HG03108 (cell line): ENCODE measurements around the gene UNC5A.
A peak's percentile ranks its signal among the peaks of the same experiment; 100 is the strongest.

Source experiments
- ATAC-seq: cut with Tn5 transposase; IDR thresholded peaks from one replicate; pipeline ENCODE4 v1.9.1; 2021; ENCODE audit warnings: moderate library complexity; ENCODE audit not compliant: unreplicated experiment

UNC5A gene

DNA sequence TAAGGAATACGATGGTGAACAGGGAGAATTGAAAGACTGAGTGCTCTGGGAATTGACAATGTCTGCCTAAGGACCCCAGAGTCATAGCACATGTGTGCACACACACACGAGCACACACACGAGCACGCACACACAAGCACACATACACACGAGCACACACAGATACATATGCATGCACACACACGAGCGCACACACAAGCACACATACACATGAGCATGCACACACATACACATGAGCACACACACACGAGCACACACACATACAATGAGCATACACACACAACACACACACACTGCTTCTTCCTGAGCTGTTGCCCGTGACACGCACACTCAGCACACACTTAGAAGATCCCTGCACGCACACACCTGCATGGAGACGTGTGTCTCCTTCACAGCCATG, 10.9 kb upstream of the UNC5A start:
- no peak for ATAC-seq

DNA sequence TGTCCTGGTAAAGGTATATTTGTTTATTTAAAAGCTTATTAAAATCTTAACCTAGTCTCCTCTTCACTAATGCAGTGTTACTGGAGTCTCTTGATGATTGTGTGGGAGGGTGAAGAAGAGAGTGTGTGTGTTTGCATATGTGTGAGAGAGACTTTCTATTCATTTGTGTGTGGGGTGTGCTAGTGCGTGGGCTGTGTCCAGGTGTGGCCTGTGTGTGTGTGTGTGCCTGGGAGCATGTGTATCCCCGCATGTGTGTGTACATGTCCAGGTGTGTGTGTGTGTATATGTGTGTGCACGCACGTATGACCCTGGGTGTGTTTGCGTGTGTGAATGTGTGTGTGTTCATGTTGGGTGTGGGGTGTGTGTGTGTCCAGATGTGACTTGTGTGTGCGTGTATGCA, 10.3 kb upstream of the UNC5A start:
- no peak for ATAC-seq

DNA sequence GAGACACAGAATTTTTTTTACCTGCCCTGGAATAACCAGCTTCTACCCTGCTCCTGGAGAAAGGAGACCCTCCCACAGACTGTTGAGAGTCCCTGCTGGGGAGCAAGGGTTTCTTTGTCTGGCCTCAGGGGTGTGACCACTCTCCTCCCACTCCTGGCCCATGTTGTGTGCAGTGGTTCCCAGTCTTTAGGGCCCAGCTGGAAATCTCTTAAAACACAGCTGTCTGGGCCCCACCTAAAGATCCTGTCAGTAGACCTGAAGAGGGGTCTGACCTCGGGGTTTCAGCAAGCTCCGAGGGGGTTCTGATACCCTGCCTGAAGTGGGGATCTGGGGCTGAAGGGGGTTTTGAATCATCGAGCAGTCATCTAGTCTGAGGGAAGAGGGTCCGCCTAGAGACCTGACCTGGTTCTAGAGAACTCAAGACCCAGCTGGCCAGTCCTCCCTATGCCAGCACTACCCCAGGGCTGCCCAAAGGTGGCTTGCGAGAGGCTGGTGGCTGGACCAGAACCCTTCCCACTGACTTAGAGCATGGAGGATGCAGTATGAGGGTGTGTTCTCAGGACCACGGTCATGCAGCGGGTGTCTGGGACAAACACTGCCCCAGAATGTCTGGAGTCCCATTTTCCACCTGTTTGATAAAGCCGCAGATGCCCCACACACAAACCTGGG, 8.1 kb upstream of the UNC5A start:
- no peak for ATAC-seq

DNA sequence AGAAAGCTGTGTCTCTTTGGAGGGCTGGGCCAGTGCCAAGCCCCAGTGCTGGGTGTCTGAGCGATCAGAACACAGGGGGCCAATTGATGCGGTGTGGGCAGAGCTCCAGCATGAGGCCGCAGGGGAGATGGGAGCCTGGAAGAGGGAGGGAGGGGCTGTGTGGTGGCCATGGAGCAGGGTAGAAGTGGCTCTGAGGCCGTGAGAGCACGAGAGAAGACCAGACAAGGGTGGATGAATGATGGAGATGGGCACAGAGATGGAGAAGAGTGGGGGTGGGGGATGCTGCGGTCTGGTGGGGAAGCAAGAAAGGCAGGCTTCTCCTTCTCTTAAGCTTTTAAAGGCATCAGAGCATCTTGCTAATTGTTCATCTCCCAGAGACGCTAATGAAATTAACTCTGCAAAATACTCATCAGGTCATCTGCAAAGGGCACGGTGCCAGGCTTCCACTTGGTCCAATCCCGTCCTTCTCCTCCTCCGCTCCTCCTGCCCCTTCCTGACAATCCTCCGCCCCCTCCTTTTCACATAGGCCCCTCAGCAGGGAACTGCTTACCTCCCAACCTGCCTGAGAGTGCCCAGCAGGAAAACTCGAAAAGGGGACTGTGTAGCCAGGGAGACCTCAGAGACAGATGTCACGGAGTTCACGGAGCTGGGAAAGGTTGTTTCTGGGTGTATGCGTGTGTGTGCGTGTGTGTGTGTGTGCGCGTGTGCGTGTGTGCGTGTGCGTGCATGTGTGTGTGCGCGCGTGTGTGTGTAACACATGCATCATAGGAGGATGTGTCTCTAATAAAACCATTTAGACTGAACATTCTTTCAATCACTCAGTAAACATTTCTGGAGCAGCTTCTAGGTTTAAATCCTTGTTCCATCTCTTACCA, 7.1 kb upstream of the UNC5A start:
- ATAC-seq = no peak

DNA sequence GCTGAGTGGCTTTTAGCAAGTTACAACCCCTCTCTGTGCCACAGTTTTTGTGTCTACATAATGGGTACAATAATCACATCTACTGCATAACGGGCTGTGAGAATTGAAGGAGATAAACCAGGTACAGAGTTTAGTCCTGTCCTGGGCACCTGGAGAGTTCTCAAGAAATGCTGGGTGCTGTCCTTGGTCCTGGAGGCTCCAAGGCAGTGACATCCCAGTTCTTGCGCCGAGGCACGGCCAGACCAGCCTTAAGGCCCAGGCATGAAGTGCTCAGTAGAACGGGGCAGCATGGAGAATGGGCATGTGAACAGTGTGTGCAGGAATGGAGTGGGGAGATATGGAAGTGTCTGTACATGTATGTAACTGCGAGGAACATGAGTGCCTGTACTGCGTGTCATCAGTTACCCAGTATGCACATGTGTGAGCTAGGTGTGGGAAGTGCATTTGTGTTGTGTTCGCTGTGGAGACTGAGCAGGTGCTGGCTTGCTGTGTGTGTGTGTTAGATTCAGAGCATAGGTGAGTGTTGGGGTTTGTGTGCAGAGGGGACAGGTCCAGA, 6.3 kb upstream of the UNC5A start:
- ATAC-seq = no peak

DNA sequence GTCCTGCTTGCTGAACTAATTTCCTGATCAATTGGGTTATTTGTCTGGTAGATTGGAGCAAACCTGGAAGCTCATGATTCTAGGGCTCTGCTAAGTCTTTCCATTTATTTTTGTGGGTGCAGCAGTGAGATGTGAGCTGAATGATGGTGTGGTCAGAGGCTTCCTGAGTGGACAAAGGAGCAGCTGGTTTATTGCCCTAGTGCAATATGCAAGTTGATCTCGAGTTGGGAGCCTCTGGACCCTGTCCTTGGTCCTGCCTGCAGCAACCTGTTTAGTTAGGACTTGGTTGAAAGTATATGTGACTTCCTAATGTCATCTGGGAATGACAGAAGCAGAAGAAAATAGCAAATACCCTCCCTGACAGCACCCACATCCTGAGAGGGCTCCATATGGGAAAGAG, 4.2 kb upstream of the UNC5A start:
- ATAC-seq = no peak

DNA sequence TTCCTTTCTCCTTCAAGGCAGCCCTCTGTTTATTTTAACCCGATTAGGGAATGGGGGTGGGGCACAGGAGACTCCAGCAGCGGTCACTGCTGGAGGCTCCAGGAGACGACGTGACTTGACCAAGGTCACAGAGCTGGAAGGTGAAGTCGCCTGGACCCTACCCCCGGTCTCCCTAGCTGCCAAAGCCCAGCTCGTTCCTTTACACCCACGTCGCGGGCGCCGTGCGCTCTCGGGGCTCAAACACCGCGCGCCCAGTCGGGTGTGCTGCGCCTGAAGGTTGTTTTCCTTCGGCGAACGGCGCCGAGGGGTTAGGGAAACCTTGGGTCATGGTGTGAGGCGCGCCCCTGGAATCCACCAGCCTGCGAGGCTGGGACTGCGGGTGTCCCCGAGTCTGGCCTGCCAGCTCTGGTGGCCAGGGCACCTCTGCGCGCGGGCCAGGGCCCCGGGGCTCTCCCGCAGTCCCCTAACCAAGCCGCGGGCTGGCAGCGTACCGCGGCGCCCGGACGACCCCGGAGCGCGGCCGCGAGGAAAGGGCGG, 747 bp upstream of the UNC5A start:
- no peak for ATAC-seq

DNA sequence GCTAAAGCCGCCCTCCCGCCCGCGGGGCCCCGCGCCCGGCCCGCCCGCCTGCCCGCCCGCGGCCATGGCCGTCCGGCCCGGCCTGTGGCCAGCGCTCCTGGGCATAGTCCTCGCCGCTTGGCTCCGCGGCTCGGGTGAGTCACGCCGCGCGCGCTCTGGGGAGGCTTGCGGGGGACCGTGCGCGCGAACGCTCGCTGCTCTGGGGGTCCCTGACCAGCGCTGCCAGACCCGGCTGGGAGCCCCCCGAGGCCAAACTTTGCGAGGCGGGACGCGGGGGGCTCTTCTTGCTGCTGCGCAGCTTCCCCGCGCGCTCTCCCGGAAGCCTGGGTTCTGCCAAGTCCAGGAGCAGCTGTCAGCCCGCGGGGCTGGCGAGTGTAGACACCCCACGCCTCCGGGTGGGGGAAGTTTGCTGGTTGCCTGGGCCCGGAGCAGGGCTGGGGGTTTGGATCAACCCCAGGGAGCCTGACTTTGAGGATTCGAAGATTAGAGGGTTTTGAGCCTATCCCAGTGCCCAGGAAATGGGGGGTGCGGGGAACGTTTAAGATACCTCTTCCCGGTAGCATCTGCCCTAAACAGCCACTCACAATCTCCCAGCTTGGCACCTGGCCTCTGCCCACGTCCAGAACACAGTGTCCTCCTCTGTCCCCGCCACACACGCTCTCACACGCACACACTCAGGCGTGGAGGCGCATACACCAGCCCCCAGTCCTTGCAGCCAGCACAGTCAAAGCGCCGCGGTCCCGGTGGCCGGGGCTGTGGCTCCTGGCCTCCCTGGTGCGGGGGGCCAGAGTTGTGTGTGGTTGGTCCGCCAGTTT, 535 bp downstream of the UNC5A start:
- ATAC-seq = no peak

DNA sequence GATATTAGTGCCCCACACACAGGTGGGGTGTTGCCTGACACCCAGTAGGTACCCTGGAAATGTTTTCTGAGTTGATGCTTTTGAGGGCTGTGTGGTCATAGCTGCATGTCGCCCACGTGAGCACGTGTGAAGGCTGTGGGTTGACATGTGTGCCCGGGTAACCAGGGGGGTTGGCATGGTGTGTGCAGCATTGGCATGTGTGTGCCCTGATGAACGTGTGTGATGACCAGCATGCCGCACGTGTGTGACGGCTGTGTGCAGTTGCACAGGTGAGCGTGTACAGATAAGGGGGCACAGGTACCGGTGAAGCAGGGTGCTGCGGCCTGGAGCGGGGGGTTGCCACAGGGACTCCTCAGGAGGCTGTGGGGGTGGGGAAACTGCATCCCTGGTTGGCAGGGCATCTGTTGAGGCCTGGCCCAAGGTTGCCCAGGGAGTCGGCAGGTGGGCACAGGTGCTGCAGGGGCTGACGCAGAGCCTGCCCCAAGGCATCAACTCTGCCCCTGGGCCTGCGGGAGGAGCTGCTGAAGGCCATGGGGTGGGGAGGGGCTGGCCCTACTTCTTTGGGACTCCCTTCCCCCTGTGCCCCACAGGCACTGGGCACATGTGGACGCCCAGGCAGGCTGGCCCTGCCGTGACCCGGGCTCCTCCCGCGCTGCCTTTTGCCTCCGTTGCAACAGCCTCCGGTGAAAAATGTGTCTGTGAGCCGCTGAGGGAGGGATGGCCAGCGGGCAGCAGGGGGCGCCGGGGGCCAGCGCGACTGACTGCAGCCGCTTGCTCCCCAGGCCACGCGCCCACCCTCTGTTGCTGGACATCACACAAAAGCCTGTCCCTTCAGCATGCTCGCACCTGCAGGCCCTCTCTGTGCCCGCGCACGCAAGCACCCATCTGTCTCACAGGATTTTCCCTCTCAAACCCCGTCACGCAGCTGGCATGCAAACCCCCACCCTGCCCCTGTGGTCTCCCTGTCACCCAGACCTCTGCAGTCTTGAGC, 2.2 kb downstream of the UNC5A start:
- ATAC-seq = no peak

DNA sequence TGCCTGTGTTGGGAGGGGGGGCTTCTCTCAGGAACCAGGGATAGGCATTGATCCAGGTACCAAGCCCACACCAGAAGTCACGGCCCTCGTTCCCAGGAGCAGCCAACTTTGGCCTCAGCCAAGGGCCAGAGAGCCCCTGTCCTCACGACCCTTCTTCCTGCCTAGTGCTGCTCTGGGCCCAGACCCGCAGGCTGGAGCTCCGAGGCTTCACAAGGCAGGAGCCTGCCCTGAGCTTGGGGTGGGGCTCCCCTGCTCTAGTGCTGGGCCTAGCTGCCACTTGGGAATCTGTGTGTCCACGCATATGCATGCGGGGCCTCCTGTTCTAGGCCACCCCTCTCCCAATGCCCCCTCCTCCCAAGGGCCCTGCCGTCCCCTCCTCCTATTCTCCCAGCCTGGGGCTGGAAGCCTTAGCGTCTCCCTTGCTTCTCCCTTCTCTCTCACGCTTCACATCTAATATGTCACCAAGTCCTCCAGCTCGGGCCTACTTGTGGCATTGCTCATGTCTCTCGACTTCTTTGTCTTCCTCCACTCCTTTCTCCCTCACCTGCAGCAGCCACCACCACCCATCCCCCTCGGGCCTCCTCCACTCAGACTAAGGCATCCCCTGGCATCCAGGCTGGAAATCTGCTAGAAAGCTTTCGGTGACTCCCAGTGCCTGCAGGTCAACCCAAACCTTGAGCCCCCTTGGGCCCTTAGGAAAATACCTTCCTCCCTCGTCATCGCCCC, 3.4 kb downstream of the UNC5A start:
- no peak for ATAC-seq

DNA sequence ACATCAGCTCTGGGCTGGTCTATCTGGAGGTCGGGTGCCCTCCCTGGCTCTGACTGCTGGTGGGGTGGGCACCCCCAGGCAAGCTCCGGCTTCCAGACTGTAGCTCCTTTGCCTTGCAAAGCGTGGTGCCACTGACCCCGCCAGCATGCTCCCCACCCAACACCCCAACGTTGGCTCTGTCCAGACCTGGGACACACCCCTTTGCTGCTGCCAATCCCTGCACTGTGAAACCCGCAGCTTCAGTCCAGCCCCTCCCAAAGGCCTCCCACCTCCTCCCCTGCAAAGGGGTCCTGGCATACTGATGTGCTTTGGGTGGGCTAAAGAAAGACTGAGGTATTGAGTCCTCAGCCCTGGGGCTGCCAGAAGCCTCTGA, 3.9 kb downstream of the UNC5A start:
- ATAC-seq = no peak

DNA sequence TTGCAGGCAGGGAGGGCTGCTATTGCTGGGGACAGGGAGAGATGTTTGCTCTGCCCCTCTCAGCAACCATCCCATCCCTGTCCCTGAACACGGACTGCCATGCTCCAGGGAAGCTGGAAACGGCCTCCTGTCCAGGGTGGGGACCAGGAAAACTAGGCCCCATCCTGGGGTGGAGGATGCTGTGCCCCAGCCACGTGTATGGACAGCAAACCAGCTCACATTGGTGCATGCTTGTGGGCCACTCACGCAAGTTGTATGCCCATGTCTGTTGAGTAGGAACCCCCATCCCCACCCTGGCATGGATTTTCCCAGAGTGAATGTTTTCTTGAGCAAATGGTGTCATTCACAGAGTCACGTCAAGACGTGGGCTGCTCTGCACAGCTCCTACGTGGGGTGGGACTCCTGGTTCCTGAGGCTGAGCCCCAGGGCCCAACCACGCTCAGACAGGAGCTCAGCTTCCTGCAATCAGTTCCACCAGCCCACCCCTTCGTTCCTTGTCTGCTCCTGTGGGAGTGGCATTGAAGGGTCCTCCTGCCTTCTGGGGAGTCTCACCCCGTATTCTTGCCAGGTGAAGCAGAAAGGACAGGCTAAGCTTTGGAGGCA, 4.6 kb downstream of the UNC5A start:
- no peak for ATAC-seq

DNA sequence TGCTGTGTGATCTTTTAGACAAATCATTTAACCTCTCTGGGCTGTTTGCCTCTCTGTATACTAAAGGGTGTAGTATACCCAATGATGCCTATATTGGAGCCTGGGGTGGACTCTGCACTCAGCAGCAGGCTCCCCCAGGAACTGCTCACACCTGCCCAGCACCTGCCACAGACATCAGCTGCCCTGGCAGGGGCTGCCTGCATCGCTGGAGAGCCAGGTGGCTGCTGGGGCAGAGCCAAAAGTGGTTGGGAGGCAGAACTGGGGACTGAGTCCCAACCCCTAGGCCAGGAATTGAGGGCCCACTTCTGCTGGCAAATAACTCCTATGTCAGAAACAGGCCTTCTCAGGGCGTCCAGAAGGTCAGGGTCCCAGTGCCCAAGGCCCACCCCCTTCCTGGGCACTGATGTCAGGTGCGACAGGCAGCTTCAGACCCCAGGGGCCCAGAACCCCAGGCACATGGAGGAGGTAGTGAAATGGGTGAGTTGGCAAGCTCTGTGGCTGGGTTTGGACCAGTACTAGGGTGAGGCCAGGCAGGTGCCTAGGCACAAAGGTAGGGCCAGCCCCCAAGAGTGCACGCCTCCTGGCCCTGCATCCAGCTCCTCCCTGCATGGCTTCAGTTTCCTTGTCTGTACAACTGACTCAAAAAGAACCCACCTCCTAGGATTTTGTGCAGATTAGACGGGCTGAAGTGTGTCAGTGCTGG, 5.8 kb downstream of the UNC5A start:
- ATAC-seq = no peak

DNA sequence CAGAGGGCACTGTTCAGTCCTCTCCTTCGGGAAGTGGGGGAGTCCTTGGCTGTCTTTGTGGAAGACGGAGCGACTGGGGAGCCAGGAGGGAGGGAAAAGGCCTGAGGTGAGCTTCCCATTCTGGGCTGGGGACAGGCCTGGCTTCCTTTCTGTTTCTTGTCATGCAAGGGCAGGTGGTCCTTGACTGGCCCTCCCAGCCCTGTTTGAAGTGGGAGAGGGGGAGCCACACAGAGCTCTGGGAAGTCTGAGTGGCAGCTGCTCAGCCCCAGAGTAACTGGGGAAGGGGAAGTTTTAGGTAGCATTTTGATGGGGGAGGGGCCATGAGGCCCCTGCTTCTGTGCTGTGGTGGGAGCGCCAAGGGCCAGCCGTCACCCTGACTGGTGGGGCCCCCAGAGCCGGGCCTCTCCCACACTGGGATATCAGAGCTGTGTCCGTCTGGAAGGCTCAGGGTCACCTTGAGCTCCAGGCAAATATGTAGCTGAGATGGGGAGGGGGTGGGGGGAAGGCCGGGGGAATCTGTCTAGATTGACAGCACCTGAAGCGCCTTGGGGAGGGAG, 6.5 kb downstream of the UNC5A start:
- ATAC-seq = no peak

DNA sequence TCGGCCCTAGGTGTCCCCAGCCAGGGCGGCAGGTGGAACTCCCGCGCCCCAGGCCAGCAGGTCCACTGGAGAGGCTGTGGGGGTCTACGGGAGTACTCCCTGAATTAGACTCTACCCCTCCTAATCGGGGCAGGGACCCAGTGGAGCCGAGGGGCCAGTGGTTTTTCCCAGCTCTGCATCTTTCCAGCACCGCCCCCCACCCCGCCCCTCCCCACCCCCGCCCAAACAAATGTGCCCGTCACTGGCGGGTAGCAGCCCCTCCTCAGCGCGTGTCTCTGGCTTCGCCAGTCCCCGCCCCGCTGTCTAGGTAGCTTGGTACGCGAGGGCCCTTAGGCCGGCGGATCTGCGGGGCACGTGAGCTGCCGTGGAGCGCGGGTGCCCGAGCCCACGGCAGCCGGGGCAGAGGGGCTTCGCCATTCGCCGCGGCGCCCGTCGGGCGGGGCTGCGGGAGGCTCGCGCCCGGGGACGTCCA, 7.0 kb downstream of the UNC5A start:
- ATAC-seq = no peak

DNA sequence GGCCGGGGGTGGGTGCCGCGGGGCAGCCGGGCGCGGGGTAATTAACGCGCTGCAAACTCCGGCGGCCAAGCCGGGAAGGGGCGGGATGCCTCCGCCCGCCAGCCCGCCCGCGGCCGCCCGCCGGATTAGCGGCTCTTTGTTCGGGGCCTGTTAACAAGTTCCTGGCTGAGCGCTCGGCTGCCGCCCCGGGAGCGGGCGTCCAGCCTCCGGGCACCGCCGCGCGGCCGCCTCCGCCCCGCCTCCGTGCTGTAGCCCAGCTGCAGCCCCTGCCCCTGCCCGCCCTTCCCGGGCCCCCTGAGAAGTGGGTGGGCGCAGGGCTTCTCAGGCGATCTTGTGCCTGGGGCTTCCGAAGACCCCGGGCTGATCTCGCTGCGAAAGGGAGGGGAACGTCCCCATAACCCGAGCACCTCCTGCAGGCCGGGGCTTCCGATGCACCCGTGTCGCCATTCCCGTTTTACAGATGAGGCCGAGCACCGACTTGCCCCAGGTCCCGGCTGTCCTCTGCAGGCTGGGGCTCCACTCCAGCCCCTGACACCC, 7.5 kb downstream of the UNC5A start:
- ATAC-seq = peak; percentile 30

DNA sequence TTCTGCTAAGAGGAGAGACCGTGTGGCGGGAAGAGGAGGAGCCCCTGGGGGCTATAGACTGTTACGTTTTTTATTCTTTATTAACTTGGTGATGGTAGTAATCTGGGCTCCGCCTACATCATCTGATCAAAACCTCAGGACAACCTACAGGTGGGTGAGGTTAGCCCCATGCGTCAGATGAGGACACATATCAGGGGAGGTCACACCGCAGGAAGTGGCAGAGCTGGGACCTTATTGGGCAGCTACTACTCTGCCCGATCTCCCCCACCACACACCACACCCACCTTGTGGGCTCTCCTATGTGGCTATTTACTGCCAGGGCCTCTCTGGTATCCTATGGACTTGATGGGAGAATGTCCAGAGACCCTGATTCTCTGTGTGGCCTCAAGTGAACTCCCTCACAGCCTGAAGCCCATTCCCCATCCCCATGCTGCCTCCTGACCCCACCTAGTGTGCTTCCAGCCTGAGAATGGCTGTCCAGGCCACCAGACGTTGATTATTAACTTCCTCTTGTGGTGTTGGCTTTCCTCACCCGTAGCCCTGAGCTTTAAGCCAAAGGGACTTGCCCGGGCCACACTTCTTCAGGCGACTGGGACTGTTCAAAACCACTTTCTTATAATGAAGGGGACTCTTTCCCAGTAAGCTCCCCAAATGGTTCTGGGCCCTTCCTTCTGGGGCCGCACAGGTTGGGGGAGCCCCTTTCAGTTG, 8.2 kb downstream of the UNC5A start:
- ATAC-seq = peak; percentile 68
